Mucosa of gallbladder (tissue), 1 donor: Measurements from ENCODE around the gene ERMAP. TPM values are rescaled to one million over a fixed set of nuclear protein-coding genes. Genes with fewer than 3 reads are reported as not detected.

Experiments
- DNase-seq: peaks from one replicate; pipeline ENCODE4 v3.0.0-alpha.2; 2020; ENCODE audit warnings: low spot score
- total RNA-seq: library from RNA; stranded (reverse); gene quantifications from one replicate; pipeline ENCODE4 v1.2.1, GENCODE V29; 2021
- donor health status: DM: no; HTN: no; CAD: no.

ERMAP gene, protein sequence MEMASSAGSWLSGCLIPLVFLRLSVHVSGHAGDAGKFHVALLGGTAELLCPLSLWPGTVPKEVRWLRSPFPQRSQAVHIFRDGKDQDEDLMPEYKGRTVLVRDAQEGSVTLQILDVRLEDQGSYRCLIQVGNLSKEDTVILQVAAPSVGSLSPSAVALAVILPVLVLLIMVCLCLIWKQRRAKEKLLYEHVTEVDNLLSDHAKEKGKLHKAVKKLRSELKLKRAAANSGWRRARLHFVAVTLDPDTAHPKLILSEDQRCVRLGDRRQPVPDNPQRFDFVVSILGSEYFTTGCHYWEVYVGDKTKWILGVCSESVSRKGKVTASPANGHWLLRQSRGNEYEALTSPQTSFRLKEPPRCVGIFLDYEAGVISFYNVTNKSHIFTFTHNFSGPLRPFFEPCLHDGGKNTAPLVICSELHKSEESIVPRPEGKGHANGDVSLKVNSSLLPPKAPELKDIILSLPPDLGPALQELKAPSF
- total RNA-seq, result 16.6 TPM

DNA sequence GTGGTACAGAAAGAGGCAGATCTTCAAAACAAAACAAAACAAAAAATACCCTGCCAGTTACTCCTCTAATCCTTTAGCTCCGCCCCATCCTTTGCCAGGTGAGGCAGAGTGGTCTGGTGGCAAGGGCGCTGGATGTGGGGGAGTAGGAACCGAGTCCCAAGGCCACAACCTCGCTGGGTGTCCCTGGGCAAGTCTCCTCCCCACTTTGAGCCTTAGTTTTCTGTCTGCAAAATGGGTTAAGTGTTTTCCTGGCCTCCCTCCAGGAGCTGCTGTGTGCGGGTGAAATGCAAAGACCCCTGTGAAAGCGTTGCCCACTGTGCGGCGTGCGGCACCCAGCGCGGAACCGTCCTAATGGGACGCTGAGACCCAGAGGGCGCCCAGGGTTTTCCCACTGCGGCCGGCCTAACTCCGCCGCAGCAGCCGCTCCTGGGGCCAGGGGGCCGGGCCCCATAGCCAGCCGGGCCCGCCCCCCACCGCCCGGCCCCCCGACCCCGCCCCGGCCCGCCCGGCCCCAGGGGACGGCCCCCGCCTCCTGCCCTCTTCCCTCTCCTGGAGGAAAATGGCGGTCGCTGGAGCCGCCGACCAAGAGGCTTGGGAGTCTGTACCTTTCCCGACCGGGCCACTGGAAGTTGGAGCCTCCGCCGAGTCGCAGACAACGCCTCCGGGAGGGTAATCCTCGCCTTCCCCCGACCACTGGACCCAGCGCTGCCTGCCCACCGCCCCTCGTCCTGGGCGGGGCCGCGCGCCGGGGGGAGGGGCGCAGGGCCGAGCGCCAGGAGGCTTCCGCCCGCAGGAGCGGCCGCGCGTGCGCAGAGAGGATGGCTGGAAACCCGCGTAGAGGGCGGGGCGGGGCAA lies at the start of gene ERMAP, which contains the start of gene SVBP:
Gene ERMAP, plus strand, starts transcription at position 538 of the 855 bp plus-strand sequence. CDS start 13,327 bp downstream, outside the sequence.
Gene SVBP, minus strand, starts transcription at position 813 of the 855 bp plus-strand sequence. CDS start 853 bp downstream, outside the sequence.
- peak; percentile 95 for DNase-seq

DNA sequence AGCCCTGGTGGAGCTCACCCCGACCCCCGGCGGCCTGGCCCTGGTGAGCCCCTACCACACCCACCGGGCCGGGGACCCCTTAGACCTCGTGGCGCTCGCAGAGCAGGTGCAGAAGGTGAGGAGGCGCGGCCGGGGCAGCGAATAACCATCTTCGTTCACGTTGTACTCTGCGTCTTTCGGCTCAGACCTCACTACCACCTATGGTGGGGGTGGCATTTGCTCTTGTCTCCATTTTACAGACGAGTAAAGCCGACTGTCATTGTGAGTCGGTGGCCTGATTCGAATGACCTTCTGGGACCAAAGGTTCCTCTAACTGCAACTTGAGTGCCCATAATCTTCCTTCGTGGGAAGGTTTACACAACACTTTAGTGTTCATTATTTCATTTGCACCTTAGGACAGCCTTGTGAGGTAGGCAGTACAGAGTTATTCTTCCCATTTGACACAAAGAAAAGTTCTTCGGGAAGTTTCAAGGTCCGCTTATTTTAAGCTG lies 49.4 kb upstream of the ERMAP start:
- no peak for DNase-seq

GRCh38 chr1:42768172-42768571 lies 48.8 kb upstream of the ERMAP start:
- no peak for DNase-seq

DNA sequence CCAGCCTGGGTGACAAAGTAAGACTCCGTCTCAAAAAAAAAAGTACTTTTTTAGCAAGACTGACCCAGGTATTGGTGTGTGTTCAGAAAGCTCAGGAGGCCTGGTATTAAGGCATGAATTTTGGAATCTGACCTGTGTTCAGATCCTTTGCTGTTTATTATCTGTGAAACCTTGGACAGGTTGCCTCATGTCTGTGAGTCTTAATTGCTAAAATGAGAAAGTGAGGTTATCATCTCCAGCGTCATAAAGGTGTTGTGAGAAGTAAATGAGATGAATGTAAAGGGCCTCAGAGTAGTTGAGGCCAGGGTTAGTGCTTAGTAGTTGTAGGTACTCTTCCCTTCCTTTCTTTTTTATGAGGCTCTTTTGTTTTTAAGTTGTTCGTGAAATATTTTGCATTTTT lies 47.1 kb upstream of the ERMAP start:
- DNase-seq, result no peak

DNA sequence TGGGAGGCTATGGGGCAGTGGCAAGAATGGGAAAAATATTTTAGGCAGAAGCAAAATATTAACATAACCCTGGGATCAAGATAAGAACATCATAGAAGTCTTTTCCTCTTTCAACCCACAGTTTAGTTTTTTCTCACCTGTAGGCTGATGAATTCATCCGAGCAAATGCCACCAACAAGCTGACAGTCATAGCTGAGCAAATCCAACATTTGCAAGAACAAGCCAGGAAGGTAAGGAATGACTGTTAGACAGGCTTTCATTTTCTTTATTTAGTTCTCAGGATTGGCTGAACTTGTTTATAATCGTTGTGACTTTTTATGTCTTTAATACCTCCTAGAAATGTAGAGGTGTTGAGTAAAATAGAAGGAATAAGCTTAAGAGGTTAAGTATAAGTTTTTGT lies 43.5 kb upstream of the ERMAP start:
- no peak for DNase-seq

DNA sequence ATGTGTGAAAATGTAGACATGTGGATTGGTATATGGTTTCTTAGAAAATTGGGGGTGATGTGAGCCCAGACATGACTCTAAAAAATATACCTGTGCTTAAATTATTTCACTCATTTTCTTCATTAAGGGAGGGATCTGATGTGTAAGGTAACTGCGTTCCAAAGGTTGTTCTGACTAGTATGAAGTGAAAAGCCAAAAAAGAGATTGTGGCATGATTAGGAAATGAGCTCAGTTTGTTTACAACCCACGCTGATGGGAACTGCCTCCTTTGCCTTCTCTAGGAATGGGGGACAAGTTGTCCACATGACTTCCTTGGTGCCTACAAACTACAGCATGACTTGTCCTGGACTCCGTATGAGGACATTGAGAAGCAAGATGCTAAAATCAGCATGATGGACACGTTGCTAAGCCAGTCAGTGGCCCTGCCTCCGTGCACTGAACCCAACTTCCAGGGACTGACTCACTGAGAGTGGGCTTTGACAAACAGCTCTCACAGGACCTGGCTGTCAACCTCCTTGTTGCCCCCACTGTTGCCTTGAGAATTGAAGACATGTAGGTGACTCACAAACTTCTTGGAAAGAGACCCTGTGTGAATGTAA lies 41.9 kb upstream of the ERMAP start:
- DNase-seq, result no peak

DNA sequence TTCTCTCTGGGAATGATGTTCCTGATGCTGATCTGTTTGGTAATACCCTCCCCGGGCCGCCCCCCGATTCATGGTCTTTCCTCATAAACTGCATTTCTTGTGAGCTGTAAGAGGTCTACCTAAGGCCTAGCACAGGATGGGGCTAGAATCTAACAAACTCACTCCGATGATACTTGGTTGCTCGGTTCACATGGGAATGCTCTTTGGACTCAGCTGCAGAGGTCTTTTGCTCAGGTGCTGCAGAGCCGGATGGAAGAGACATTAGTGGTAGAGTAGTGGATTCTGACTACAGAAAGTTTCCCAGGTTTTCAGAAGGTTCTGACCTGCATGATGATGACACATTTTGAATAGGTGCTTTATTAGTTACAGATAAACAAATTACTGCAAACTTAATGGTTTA lies 40.4 kb upstream of the ERMAP start:
- DNase-seq, result no peak

- no peak for DNase-seq
Measured at GRCh38 chr1:42777852-42778251, 39.1 kb upstream of the ERMAP start.

DNA sequence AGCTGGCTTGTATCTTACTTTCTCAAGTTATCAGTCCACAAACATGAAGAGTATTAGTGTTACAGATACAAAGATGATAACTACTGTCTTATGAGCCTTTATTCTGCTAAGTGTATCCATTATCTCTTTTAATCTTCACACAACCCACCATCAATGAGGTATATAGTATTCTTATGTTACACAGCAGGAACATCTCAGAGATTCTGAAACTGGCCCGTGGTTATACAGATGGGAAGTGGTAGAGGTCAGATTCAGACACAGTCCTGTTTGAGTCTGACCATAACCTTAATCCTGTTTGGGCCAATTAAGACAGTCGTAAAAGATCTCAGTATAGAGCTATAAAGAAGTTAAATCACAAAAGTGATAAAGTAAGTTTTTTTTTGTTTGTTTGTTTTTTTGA lies 37.2 kb upstream of the ERMAP start:
- DNase-seq, result no peak

- no peak for DNase-seq
Measured at GRCh38 chr1:42780176-42780575, 36.7 kb upstream of the ERMAP start.

DNA sequence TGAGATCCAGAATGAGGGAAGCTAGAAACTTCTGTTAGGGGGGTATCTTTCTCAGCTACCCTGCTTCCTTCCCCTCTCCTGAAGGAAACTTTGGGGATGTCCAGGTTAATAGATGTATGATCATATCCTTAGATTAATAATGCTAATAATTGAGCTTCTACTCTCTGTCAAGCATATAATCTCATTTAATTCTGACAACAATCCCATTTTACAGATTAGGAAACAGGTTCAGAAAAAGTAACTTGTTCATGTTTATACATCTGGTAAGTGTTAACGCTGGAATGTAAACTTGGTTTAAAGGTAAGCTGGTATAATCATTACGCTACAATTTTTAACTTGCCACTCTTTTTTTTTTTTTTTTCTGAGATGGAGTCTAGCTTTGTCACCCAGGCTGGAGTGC lies 33.8 kb upstream of the ERMAP start:
- DNase-seq, result no peak

DNA sequence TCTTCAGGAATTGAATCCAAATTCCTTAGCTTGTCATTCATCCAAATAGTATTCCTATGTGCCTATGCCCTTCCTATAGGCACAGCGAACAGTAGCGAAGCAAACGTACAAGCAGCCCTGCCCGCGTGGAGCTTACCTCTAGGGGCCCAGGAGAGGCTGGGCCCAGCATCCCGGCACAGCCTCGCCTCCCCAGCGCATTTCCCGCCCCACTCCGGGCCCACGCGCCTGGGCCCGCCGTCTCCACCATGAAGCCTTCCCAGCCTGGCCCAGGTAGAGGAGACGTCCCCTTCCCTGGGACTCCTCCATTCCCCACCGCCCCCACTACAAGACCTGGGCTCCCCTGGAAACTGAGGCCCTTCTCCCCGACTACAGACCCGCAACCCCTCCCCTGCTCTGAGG lies 32.4 kb upstream of the ERMAP start:
- no peak for DNase-seq

GRCh38 chr1:42784946-42785693 lies 31.8 kb upstream of the ERMAP start, which contains the start of gene TMEM269:
Gene TMEM269, plus strand, starts transcription at chr1:42784991. Its CDS starts 4,903 bp downstream, at chr1:42789894.
- DNase-seq, result no peak

DNA sequence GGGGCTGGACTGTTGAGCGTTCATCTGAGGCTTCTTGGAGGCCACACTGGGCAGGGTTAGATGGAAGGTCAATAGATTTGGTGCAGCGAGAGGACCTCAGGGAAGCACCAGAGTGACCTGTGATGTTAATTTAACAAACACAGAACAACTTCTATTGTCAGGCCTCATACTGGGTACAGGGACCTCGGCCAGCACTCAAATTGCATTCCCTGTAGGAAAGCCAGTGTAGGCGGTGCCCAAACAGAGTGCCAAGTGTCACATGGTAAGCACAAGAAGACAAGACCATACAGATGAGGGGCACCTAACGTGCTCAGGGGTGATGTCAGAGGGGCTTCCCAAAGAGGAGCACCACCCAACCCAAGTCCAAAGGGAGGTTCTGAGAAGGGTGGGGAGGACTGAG lies 30.8 kb upstream of the ERMAP start:
- no peak for DNase-seq

DNA sequence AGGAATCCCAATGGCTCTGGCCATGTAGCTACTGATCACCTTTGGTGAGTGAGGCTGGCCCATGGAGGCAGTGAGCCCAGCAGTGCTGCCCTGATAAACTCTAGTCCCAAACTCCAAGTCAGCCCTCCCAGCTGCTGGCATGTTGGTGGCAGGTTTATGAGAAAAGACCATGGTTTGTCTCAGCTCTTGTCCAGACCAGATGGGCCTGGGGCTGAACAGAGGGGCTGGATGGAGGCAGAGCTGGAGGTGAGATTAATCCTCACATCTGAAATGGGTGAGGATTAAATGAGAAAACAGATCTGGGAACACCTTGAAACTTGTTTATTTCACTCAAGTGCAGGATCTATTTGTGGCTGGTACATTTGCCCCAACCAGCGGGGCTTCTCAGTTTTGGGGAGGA lies 28.9 kb upstream of the ERMAP start:
- DNase-seq, result no peak

DNA sequence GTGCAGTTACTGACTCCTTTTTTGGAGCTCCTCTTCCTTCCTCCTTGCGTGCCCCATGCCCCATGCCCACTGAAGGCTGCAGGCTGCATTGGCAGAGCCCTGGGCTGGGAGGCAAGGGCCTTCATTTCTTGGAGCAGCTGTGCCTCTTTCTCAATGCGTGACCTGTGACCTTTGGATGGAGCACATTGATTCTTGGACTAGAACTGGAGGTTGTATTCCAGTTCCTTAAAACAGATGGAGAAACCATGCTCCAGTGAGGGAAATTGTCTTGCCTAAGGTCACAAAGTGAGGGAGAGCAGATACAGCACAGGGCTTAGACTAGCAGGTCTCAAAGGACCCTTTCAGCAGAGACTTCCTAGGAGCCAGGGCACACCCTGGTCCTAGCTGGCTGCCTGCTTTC lies 23.1 kb upstream of the ERMAP start:
- no peak for DNase-seq

- DNase-seq, result no peak
Measured at GRCh38 chr1:42797414-42797813, 19.5 kb upstream of the ERMAP start.

GRCh38 chr1:42797979-42798378 lies 18.9 kb upstream of the ERMAP start:
- DNase-seq, result no peak

DNA sequence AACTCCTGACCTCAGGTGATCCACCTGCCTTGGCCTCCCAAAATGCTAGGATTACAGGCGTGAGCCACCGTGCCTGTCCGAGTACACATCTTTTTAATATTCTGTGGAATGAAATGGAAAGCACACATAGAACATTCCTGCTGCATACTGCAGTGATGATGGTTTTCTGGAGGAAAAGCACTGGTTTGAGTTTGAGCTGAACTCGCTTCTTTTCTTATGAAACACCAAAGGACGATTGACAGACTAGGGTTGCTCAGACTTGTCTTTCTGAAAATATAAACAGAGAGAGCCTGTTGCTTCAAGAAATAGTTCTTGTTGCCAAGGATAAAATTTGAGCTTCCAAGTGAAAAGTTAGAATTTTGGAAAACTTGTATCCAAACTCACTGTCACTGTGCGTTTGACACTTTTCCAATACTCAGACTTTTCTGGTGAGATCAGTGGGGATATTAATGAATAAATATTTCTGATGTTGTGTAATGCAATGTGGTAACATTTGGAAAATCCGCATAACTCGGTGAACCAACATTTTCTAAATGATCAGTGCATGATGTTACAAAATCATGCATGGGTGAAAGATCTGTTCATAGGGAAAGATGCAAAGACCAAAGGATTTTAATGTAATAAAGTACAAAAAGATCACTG lies 15.0 kb upstream of the ERMAP start:
- DNase-seq, result no peak

DNA sequence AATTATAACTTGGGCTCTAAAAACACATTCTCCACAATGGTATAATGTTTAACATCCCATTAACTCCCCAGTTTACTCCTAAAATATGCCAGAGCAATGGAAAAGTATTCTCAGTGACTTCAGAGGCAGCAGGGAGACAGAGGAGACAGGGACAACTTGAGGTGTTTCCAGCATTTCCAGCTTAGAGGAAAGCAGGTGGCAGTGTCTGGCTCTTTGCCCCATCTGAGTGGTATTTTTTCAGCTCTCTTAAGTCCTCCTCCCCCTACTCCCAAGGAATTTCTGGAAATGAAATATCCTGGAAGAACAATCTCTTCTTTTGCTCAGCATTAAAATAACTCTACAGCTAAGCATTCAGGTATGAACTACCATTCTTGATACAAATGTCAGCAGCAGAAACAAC lies 10.8 kb upstream of the ERMAP start:
- DNase-seq, result no peak

DNA sequence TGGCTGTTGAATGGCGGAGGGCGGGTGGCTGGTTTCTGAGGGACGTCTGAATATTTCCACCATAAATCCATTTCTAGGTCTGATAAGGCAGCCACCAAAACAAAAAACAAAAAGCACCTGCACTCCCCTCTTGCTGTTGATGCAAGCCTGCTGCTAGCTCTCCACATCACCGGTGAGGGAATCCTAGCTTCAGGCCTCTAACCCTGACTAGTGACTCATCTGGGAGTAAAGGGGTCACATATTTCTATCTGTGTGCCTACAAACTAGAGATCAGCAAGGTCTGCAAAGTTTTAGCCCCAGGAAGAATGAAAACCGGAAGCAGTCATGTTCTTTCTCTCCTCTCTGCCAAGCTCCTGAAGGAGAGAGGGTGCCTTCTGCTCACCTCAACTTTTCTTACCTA lies 10.3 kb upstream of the ERMAP start:
- no peak for DNase-seq
